Ishikawa (cell line): ENCODE measurements around the gene CST7.

Source experiments
- CEBPB ChIP-seq: IDR thresholded peaks from 2 replicates; pipeline ENCODE4 v1.6.1; 2012
- CREB1 ChIP-seq: IDR thresholded peaks from 2 replicates; pipeline ENCODE4 v1.6.1; 2012; ENCODE audit warnings: low read depth
- EGR1 ChIP-seq: IDR thresholded peaks from 2 replicates; pipeline ENCODE4 v1.6.1; 2012
- EP300 ChIP-seq: IDR thresholded peaks from 2 replicates; pipeline ENCODE4 v1.6.1; 2012; ENCODE audit warnings: borderline replicate concordance
- FOXM1 ChIP-seq: IDR thresholded peaks from 2 replicates; pipeline ENCODE4 v1.6.1; 2012; ENCODE audit warnings: low read depth, borderline replicate concordance
- NFIC ChIP-seq: IDR thresholded peaks from 2 replicates; pipeline ENCODE4 v1.6.1; 2012
- RAD21 ChIP-seq: IDR thresholded peaks from 2 replicates; pipeline ENCODE4 v1.6.1; 2012; ENCODE audit warnings: low read depth
- TAF1 ChIP-seq: IDR thresholded peaks from 2 replicates; pipeline ENCODE4 v1.6.1; 2012; ENCODE audit warnings: low read depth, mild to moderate bottlenecking
- TCF12 ChIP-seq: IDR thresholded peaks from 2 replicates; pipeline ENCODE4 v1.6.1; 2012; ENCODE audit warnings: low read depth
- TEAD4 ChIP-seq: IDR thresholded peaks from 2 replicates; pipeline ENCODE4 v1.6.1; 2012
- YY1 ChIP-seq: IDR thresholded peaks from 2 replicates; pipeline ENCODE4 v1.6.1; 2012; ENCODE audit warnings: low read depth
- ZBTB7A ChIP-seq: IDR thresholded peaks from 2 replicates; pipeline ENCODE4 v1.6.1; 2012; ENCODE audit warnings: low read depth
- TF ChIP-seq, protein P1 (sequence below): IDR thresholded peaks from 2 replicates; pipeline ENCODE4 v1.6.1; 2012
- TF ChIP-seq, protein P2 (sequence below): IDR thresholded peaks from 2 replicates; pipeline ENCODE4 v1.6.1; 2012; ENCODE audit warnings: low read depth, mild to moderate bottlenecking
- TF ChIP-seq, protein P3 (sequence below): IDR thresholded peaks from 2 replicates; pipeline ENCODE4 v1.6.1; 2012

Gene CST7

DNA sequence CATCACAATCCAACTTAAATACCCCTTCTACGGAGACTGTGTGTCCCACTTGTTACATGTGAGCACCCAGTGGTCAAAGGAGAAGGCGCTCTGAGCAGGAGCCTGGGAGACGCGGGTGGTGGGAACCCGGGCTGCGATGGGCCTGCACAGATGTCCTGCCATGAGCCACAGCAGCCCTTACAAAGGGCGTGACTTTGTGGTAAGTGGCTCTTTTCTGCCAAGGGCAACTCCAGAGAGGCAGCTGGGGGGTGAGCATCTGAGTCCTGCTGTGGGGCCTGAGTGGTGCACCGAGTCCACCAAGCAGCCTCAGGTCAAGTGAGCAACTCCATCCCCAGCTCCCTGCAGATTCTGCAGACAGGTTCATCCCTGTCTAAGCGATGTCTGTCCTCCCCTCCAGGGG lies 33.6 kb upstream of the CST7 start:
- TF ChIP-seq YY1 (no peak), ZBTB7A (no peak), CREB1 (no peak), TCF12 (no peak), NFIC (no peak)
- TF ChIP-seq, protein P1, sequence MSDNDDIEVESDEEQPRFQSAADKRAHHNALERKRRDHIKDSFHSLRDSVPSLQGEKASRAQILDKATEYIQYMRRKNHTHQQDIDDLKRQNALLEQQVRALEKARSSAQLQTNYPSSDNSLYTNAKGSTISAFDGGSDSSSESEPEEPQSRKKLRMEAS, result no peak

DNA sequence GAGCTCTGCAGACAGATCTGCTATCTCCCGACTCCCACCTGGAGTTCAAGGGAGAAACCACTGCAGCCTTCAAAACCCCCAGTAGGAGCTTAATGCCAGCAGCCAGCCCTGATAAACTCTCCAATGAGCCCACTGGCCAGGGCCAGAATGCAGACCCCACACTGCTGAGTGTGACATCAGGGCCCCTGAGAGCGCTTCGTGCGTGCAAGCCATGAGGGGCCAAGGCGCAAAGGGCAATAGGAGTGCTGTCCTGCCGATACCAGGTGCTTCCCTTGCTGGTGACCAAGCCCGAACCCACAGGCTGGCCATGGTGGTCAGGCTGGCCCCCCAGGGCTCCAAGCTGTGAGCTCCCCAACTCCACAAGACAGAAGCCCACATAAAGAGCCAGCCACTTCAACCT lies 33.2 kb upstream of the CST7 start:
- TF ChIP-seq, protein P2, sequence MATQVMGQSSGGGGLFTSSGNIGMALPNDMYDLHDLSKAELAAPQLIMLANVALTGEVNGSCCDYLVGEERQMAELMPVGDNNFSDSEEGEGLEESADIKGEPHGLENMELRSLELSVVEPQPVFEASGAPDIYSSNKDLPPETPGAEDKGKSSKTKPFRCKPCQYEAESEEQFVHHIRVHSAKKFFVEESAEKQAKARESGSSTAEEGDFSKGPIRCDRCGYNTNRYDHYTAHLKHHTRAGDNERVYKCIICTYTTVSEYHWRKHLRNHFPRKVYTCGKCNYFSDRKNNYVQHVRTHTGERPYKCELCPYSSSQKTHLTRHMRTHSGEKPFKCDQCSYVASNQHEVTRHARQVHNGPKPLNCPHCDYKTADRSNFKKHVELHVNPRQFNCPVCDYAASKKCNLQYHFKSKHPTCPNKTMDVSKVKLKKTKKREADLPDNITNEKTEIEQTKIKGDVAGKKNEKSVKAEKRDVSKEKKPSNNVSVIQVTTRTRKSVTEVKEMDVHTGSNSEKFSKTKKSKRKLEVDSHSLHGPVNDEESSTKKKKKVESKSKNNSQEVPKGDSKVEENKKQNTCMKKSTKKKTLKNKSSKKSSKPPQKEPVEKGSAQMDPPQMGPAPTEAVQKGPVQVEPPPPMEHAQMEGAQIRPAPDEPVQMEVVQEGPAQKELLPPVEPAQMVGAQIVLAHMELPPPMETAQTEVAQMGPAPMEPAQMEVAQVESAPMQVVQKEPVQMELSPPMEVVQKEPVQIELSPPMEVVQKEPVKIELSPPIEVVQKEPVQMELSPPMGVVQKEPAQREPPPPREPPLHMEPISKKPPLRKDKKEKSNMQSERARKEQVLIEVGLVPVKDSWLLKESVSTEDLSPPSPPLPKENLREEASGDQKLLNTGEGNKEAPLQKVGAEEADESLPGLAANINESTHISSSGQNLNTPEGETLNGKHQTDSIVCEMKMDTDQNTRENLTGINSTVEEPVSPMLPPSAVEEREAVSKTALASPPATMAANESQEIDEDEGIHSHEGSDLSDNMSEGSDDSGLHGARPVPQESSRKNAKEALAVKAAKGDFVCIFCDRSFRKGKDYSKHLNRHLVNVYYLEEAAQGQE, result no peak
- TF ChIP-seq YY1 (no peak), EP300 (no peak), TCF12 (no peak), CEBPB (no peak), TEAD4 (no peak), FOXM1 (no peak), EGR1 (no peak), NFIC (no peak), RAD21 (no peak), CREB1 (no peak)
- TF ChIP-seq, protein P1, result no peak
- TF ChIP-seq, protein P3, sequence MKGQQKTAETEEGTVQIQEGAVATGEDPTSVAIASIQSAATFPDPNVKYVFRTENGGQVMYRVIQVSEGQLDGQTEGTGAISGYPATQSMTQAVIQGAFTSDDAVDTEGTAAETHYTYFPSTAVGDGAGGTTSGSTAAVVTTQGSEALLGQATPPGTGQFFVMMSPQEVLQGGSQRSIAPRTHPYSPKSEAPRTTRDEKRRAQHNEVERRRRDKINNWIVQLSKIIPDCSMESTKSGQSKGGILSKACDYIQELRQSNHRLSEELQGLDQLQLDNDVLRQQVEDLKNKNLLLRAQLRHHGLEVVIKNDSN, result no peak

DNA sequence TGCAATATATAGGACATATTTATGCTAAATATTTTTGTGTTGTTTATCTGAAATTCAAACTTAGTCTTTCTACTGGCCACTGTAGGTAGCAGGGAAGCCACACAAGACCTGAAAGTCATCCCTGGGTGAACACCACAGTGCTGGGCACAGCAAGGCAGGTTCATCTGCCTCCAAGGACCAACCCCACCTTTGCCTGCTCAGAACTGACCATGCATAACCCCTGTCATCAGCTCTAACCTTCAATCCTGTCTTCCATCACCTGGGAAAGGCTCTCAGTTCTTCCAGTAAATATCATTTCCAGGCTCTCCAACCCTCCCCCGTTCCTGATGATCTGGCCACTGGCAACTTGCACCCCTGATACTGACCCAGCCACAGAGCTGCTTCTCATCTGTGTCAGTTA lies 32.7 kb upstream of the CST7 start:
- TF ChIP-seq, protein P3, result no peak
- TF ChIP-seq RAD21, result no peak
- TF ChIP-seq TCF12, result no peak

DNA sequence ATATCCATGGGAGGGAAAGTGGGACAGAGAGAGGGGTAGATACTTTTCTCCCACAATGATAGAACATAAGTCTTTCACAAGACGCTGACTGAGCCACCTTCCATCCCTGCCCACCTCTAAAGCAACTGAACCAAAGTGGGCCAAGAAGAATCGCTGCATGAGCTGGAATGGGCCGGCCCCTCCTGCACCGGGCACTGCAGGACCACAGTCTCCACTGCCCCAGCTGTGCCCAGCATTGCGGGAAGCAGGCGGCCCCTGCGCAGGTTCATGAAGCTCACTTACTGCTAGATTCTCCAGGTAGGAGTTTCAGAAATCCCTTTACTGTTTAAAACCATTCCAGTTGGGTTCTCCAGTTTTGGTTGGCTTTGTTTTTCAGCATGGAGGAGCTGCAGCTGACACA lies 32.0 kb upstream of the CST7 start:
- TF ChIP-seq, protein P2, result no peak
- TF ChIP-seq, protein P3, result no peak
- TF ChIP-seq, protein P1, result no peak
- TF ChIP-seq TEAD4, result no peak
- TF ChIP-seq YY1, result no peak
- TF ChIP-seq RAD21, result no peak
- no peak for TF ChIP-seq CEBPB
- no peak for TF ChIP-seq NFIC
- no peak for TF ChIP-seq CREB1
- no peak for TF ChIP-seq TAF1
- no peak for TF ChIP-seq EP300
- no peak for TF ChIP-seq TCF12
- no peak for TF ChIP-seq FOXM1
- TF ChIP-seq EGR1, result no peak
- no peak for TF ChIP-seq ZBTB7A

DNA sequence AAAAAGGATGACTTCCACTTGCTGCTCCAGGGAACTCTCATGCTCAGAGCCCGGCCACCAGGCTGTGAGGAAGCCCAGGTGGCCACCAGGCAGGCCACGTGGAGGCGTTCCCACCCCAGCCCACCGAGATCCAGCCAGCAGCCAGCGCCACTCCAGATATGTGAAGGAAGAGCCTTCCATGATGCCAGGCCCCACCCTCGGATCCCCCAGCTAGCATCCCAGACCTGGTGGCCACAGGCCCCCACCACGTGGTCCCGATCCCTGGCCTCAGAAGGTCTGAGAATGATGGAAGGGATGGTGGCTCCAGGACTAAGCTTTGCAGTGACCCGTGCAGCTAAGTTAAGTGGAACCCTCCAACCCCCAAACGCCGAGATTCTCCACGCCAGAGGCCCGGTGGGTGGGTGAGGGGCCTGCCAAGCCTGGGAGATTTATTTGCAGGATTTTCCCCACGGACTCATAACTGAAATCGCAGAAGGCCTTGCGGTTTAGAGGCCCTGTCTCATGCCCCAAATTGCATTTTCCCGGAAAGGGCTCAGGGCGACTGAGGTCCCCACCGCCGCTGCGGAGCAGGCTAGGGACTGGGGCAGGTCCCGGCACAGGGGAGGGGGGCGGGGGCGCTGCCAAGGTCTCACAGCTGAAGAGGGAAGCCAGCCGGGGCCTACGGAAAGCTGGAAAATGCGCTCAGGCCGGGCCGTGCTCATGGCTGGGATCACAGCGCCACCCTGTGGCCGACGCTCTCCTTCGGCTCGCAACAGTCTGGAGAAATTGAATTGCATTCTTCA lies 31.1 kb upstream of the CST7 start:
- no peak for TF ChIP-seq FOXM1
- peak; percentile 97 for TF ChIP-seq RAD21
- TF ChIP-seq EP300, result no peak
